NB4 (cell line): ENCODE data around the gene MACROD2.

Experiments
- MYC ChIP-seq: IDR thresholded peaks from 2 replicates; pipeline ENCODE4 v1.6.1; 2011; ENCODE audit warnings: low read depth, low read length
- POLR2A ChIP-seq: IDR thresholded peaks from 2 replicates; pipeline ENCODE4 v1.6.1; 2011; ENCODE audit warnings: mild to moderate bottlenecking; ENCODE audit not compliant: insufficient read length; ENCODE audit errors: extremely low read depth
- TF ChIP-seq, protein P1 (sequence below): IDR thresholded peaks from one replicate; pipeline ENCODE4 v1.5.1; 2012; ENCODE audit warnings: low read depth, low read length
- TF ChIP-seq, protein P2 (sequence below): IDR thresholded peaks from 2 replicates; pipeline ENCODE4 v1.6.1; 2011; ENCODE audit warnings: low read depth, low read length

DNA sequence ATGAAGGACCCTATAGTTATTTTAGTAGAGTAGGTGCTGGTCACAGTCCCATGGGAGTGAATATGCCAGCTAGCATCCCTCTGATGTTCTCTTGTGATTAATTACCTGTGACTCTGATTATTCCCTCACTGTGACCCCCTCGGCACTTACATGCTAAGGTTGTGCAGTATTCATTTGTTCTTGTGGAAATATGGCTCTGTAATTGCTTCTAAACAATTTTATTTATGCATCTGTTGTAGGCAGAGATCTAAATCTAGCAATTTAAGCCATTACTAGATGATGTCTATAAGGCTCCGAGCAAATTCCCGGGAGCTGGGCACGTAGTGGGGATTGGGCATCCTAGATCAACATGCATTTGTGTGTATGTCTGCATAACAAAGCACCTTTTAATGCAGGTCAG lies 1616.2 kb downstream of the MACROD2 start:
- TF ChIP-seq, protein P1, sequence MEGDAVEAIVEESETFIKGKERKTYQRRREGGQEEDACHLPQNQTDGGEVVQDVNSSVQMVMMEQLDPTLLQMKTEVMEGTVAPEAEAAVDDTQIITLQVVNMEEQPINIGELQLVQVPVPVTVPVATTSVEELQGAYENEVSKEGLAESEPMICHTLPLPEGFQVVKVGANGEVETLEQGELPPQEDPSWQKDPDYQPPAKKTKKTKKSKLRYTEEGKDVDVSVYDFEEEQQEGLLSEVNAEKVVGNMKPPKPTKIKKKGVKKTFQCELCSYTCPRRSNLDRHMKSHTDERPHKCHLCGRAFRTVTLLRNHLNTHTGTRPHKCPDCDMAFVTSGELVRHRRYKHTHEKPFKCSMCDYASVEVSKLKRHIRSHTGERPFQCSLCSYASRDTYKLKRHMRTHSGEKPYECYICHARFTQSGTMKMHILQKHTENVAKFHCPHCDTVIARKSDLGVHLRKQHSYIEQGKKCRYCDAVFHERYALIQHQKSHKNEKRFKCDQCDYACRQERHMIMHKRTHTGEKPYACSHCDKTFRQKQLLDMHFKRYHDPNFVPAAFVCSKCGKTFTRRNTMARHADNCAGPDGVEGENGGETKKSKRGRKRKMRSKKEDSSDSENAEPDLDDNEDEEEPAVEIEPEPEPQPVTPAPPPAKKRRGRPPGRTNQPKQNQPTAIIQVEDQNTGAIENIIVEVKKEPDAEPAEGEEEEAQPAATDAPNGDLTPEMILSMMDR = no peak
- TF ChIP-seq MYC (no peak), POLR2A (no peak)
- TF ChIP-seq, protein P2, sequence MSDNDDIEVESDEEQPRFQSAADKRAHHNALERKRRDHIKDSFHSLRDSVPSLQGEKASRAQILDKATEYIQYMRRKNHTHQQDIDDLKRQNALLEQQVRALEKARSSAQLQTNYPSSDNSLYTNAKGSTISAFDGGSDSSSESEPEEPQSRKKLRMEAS = no peak
